ENCODE measurements around the gene NSUN5.
"Not testable (repeated sequence)": the region's sequence is repeated elsewhere in the genome, so short reads cannot be mapped to it uniquely, and the experiment has no call there.

DNA sequence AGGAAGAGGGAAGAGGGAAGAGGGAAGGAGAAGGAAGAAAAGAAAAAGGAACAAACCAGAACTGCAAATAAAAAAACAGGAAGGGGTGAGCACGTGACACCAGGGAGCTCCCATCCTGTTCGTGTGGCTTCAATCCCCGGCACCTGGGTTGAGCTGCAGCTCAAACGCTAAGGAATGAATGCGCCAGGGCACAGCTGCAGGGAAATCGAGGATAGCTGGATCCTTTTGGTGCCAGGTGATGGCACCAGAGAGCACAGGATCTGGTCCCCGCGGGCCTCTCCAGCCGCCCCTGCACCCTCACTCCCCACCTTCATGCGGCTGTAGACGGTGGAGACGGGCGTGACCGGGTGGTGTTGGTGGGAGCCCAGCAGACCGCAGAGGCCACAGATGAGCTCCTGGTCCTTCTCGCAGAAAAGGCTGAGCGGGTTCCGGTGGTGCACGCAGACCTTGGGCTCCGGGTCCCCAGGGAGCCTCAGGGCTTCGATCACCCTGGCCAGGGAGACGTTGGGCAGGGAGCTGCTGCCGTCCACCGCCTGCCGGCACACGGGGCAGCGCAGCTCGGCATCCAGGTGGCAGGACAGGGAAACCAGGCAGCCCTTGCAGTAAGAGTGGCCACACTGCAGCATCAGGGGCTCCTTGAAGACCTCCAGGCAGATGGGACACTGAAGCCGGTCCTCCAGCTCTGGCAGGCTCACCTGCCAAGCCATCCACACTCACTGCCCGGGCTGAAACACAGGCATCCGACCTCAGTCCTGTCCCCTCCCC lies 15.6 kb upstream of the NSUN5 start:
- TF ChIP-seq, protein P1, sequence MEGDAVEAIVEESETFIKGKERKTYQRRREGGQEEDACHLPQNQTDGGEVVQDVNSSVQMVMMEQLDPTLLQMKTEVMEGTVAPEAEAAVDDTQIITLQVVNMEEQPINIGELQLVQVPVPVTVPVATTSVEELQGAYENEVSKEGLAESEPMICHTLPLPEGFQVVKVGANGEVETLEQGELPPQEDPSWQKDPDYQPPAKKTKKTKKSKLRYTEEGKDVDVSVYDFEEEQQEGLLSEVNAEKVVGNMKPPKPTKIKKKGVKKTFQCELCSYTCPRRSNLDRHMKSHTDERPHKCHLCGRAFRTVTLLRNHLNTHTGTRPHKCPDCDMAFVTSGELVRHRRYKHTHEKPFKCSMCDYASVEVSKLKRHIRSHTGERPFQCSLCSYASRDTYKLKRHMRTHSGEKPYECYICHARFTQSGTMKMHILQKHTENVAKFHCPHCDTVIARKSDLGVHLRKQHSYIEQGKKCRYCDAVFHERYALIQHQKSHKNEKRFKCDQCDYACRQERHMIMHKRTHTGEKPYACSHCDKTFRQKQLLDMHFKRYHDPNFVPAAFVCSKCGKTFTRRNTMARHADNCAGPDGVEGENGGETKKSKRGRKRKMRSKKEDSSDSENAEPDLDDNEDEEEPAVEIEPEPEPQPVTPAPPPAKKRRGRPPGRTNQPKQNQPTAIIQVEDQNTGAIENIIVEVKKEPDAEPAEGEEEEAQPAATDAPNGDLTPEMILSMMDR (IDR thresholded peaks at IDR 0.05; ENCODE audit: poor library complexity) = peak; percentile 59
- TF ChIP-seq EZH2 (IDR thresholded peaks at IDR 0.05; ENCODE audit: borderline replicate concordance); EZH2phosphoT487 (IDR thresholded peaks at IDR 0.05; ENCODE audit: low read depth, severe bottlenecking, unreplicated experiment): not testable (repeated sequence)
